Measurements from ENCODE around the gene SDK2.

DNA sequence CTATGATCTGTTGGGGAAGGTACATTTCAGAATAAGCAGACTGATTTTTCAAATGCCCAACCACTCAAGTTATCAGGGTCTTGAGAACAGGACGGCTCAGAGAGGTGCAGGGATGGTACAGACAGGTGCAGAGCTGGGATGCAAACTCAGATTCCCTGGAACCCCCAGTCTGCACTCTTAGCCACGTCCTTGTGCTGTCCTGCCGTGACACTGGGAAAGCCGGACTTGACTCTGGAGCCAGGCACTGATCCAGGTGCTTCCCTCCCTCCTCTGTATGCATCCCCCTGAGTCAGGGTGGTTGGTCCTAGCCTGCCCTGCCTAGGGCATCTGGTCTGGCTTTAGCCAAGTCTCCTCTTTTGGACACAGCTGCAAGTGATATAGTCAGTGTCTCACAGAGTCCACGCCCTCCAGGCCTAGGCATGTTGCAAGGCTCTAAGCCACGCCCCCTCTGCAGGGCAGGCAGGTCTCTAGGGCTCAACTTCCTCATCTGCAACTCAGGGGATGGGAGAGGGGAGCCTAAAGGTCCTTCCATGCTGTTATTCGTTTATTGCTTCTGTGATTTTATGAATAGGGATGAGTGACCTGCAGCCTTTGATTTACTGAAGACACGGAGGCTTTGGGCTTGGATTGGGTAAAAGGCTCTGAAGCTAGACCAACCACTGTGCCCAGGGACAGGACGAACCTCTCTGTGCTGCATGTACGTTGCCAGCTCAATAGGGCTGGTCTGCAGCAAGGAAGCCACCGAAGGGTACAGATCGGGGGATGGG lies 97.3 kb downstream of the SDK2 start:
- TF ChIP-seq, protein P1, sequence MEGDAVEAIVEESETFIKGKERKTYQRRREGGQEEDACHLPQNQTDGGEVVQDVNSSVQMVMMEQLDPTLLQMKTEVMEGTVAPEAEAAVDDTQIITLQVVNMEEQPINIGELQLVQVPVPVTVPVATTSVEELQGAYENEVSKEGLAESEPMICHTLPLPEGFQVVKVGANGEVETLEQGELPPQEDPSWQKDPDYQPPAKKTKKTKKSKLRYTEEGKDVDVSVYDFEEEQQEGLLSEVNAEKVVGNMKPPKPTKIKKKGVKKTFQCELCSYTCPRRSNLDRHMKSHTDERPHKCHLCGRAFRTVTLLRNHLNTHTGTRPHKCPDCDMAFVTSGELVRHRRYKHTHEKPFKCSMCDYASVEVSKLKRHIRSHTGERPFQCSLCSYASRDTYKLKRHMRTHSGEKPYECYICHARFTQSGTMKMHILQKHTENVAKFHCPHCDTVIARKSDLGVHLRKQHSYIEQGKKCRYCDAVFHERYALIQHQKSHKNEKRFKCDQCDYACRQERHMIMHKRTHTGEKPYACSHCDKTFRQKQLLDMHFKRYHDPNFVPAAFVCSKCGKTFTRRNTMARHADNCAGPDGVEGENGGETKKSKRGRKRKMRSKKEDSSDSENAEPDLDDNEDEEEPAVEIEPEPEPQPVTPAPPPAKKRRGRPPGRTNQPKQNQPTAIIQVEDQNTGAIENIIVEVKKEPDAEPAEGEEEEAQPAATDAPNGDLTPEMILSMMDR (IDR thresholded peaks at IDR 0.05): no peak
- TF ChIP-seq POLR2A (IDR thresholded peaks at IDR 0.05): no peak
- no peak for TF ChIP-seq EP300 (IDR thresholded peaks at IDR 0.05)

All from ovary (tissue), 3 donors.